ENCODE measurements around the gene NPFF.

NPFF gene

DNA sequence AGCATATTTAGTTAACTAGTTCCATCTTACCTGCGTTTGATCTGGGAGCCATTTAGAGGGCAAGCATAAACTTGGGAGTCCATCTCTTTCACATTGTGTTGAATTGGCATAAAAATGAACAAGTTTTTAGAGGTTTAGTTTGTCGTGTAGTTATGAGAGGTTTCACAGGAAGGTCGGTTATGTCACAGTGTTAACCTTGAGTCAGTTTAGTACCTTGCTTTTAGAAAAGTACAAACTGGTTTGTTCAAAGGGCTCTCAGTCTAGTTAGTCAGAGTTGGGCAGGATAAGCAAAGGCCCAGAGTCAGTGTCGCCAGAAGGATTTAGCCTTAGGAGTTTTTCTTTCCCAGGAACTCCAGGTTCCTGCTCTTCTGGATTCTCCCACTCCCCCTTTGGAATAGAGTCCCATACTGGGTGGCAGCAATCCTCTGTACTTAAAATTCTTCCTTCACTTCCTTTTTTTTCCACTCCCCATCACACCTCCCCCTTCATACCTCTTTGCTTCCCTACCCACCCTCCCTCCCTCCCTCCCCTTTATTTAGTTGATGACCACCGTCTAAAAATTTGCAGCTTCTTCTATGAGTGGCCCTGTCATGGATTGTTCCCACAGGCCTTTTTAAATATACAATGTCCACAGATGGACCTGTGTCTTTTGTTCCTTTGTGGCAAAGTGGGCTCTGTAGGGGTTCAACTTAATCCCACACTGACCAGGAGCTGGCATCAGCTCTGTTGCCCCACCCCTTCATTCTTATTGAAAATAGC lies 43.3 kb downstream of the NPFF start:
- TF ChIP-seq, protein P1, sequence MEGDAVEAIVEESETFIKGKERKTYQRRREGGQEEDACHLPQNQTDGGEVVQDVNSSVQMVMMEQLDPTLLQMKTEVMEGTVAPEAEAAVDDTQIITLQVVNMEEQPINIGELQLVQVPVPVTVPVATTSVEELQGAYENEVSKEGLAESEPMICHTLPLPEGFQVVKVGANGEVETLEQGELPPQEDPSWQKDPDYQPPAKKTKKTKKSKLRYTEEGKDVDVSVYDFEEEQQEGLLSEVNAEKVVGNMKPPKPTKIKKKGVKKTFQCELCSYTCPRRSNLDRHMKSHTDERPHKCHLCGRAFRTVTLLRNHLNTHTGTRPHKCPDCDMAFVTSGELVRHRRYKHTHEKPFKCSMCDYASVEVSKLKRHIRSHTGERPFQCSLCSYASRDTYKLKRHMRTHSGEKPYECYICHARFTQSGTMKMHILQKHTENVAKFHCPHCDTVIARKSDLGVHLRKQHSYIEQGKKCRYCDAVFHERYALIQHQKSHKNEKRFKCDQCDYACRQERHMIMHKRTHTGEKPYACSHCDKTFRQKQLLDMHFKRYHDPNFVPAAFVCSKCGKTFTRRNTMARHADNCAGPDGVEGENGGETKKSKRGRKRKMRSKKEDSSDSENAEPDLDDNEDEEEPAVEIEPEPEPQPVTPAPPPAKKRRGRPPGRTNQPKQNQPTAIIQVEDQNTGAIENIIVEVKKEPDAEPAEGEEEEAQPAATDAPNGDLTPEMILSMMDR (IDR thresholded peaks at IDR 0.05): no peak

DNA sequence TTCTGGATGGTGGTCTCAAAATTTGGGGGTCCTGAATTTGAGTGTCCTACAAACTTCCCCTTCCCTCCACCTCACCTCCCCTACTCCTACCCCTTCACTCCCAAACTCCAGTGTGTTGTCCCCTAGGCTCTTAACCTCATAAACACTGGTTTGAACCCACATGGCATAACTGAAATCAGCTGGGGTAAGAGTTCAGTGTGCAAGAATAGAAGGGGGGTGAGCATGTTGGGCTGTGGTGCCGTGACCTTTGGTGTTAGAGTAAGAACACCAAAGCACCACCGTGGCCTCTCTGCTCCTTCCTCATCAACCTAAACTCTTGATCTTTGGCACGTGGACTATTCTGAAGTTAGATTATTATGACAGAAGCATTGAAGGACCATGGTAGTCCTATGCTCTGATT lies 44.3 kb downstream of the NPFF start:
- TF ChIP-seq, protein P1 (IDR thresholded peaks at IDR 0.05): no peak

DNA sequence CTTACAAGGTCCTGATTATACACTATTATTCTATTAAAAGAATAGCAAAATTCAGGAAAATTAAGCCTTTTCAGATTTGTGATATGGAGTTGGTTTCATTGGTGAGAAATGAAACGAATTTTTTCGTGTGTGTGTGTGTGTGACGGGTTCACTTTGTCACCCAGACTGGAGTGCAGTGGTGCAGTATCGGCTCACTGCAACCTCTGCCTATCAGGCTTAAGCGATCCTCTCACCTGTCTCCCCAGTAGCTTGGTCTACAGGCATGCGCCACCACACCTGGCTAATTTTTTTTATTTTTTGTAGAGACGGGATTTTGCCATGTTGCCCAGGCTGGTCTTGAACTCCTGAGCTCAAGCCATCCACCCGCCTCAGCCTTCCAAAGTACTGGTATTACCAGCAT lies 45.7 kb downstream of the NPFF start:
- TF ChIP-seq, protein P1 (IDR thresholded peaks at IDR 0.05): no peak

DNA sequence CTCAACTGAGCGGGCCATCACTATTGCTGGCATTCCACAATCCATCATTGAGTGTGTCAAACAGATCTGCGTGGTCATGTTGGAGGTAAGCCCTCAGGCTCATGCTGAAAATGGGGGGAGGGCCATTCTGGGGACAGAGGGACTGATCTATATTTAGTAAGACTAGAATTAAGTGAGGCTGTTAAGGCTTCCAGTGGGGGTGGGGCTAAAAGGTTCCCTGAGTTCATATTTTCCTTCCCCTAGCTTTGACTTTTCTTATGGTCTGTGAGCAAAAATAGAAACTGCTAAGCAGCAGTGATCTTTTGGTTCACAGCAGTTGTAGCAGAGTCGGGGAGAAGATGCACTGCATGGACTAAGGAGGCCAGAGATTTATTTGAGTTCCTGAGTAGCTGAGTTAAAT lies 46.2 kb downstream of the NPFF start:
- TF ChIP-seq, protein P1 (IDR thresholded peaks at IDR 0.05): no peak

DNA sequence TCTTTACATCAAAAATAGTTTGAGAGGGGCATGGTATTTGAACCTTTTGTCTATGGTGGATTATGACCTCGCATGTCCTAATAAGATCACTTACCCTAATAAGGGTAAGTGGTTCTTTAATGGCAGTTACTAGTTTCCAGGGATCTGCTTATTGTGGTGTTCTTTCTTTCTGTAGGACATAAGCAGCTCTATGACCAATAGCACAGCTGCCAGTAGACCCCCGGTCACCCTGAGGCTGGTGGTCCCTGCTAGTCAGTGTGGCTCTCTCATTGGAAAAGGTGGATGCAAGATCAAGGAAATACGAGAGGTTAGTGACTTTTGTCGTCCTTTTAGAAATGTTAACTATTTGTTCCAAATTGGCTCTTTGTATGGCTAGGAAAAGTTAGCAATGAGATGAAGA lies 48.2 kb downstream of the NPFF start:
- TF ChIP-seq, protein P1 (IDR thresholded peaks at IDR 0.05): no peak
